Stomach (tissue), 4 donors: ENCODE data around the gene ACACB.

ENCODE experiments used
- EP300 ChIP-seq: sonication (generic); formaldehyde crosslinking; IDR thresholded peaks from one replicate; pipeline ENCODE4 v1.6.1; 2017; ENCODE audit warnings: antibody characterized with exemption
- POLR2A ChIP-seq, 4 donors: fragments of 450-650 bp; IDR thresholded peaks; one replicate each; pipeline ENCODE4 v1.6.1; 2016; ENCODE audit warnings: antibody characterized with exemption in 4 of 4, control low read depth in 2 of 4, mild to moderate bottlenecking in 1 of 4, moderate library complexity in 1 of 4
- POLR2AphosphoS5 ChIP-seq, 3 donors: sonication (generic); formaldehyde crosslinking; IDR thresholded peaks; one replicate each; pipeline ENCODE4 v1.6.1; 2016; ENCODE audit warnings: antibody characterized with exemption in 3 of 3
- TF ChIP-seq, protein P1 (sequence below), 7 experiments: fragments of 450-650 bp in 4 of 7; fragments of 200-600 bp in 3 of 7; sonication (generic) in 3 of 7; IDR thresholded peaks; one replicate each; pipeline ENCODE4 v1.5.1; 2016 to 2019; ENCODE audit warnings: antibody characterized with exemption in 7 of 7, control low read depth in 2 of 7, mild to moderate bottlenecking in 1 of 7

- TF ChIP-seq, protein P1, sequence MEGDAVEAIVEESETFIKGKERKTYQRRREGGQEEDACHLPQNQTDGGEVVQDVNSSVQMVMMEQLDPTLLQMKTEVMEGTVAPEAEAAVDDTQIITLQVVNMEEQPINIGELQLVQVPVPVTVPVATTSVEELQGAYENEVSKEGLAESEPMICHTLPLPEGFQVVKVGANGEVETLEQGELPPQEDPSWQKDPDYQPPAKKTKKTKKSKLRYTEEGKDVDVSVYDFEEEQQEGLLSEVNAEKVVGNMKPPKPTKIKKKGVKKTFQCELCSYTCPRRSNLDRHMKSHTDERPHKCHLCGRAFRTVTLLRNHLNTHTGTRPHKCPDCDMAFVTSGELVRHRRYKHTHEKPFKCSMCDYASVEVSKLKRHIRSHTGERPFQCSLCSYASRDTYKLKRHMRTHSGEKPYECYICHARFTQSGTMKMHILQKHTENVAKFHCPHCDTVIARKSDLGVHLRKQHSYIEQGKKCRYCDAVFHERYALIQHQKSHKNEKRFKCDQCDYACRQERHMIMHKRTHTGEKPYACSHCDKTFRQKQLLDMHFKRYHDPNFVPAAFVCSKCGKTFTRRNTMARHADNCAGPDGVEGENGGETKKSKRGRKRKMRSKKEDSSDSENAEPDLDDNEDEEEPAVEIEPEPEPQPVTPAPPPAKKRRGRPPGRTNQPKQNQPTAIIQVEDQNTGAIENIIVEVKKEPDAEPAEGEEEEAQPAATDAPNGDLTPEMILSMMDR (IDR thresholded peaks at IDR 0.05) = no peak
- TF ChIP-seq POLR2A (IDR thresholded peaks at IDR 0.05) = no peak
- no peak for TF ChIP-seq POLR2AphosphoS5 (IDR thresholded peaks at IDR 0.05)
- TF ChIP-seq EP300 = no peak
Observed at GRCh38 chr12:109174468-109174867, 58.1 kb downstream of the ACACB start.
